Cerebellar cortex (tissue), 1 donor: ENCODE measurements around the gene CCNDBP1.
"Not testable (repeated sequence)": the region's sequence is repeated elsewhere in the genome, so short reads cannot be mapped to it uniquely, and the experiment has no call there.

ENCODE experiments used
- DNase-seq: peaks from one replicate; pipeline ENCODE4 v3.0.0-alpha.2; 2015; ENCODE audit warnings: low spot score

Gene CCNDBP1, protein sequence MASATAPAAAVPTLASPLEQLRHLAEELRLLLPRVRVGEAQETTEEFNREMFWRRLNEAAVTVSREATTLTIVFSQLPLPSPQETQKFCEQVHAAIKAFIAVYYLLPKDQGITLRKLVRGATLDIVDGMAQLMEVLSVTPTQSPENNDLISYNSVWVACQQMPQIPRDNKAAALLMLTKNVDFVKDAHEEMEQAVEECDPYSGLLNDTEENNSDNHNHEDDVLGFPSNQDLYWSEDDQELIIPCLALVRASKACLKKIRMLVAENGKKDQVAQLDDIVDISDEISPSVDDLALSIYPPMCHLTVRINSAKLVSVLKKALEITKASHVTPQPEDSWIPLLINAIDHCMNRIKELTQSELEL

DNA sequence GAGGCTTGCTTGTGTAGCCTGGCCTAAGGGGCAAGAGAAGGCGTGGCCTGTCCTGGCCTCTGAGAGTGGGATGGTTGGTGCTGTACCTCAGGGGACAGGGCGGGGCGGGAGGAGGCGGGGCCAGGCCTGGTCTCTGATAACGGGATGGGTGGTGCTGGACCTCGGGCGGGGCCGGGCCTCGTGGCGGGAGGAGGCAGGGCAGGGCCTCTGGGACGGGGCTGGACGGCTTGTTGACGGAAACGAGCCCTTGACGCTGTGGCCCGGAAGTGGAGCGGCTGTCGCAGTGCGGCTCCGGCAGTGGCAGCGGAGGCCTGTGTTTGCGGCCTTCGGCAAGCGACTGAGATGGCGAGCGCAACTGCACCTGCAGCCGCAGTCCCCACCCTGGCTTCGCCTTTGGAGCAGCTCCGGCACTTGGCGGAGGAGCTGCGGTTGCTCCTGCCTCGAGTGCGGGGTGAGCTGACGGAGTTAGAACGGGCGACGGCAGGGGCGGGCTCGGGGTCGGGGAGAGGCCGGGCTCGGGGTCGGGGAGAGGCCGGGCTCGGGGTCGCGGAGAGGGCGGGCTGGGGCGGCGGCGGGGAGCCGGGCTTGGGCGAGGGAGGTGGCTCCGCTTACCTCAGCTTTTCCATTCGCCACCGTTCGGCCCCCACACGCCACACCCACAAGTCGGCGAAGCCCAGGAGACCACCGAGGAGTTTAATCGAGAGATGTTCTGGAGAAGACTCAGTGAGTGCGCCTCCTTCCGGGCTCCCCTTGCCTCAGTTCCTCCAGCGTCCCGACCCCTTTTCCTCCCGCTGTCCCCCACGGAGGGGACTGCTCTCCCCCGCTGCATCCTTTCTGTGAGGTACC lies at the start of gene CCNDBP1:
Gene CCNDBP1 (plus strand): TSS at position 247 of the 846 bp plus-strand sequence. CDS start 96 bp downstream, at position 343.
- DNase-seq: peak; percentile 93

GRCh38 chr15:43143203-43143941 lies 41.8 kb upstream of the CCNDBP1 start:
- no peak for DNase-seq

GRCh38 chr15:43144512-43144911 lies 40.7 kb upstream of the CCNDBP1 start:
- DNase-seq: no peak

DNA sequence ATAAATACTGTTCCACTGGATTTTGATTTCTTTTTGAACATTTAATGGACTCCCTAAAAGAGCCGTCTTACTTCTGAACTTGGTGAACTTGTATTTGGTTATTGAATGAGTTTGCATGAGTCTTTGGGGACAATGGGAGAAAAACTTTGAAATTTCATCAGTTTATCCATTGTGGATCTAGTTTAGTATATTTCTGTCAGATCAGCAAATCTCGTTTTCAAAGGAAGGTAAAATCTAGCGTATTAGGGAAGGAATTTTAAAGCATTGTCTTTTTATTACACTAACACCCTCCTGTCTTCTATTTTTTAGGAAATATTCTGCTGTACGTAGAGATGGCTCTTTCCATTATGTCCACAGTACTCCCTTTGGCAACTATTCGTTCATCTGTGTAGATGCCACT lies 39.0 kb upstream of the CCNDBP1 start:
- no peak for DNase-seq

- DNase-seq: no peak
These were observed 34.8 kb upstream of the CCNDBP1 start for GRCh38 chr15:43150191-43150929.

DNA sequence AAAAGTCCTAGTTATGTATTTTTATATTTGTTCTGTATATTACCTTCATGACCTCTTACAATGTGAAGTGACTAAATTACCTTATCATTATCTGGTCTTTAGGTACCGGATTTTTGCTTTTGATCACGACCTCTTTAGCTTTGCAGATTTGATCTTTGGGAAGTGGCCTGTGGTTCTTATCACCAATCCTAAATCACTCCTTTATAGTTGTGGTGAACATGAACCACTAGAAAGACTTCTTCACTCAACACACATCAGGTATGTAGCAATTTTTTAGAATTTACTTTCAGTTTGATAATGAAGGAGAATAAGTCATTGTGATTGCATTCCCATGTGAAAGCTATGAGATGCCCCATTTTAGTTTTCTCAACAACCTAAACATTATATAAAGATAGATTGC lies 33.5 kb upstream of the CCNDBP1 start:
- DNase-seq: no peak

- DNase-seq: no peak
These were observed 31.9 kb upstream of the CCNDBP1 start for GRCh38 chr15:43153269-43153668.

GRCh38 chr15:43165801-43166325 lies 19.3 kb upstream of the CCNDBP1 start:
- DNase-seq: no peak

GRCh38 chr15:43167261-43167660 lies 17.9 kb upstream of the CCNDBP1 start:
- not testable (repeated sequence) for DNase-seq

GRCh38 chr15:43168192-43169107 lies 16.8 kb upstream of the CCNDBP1 start:
- DNase-seq: peak; percentile 70

DNA sequence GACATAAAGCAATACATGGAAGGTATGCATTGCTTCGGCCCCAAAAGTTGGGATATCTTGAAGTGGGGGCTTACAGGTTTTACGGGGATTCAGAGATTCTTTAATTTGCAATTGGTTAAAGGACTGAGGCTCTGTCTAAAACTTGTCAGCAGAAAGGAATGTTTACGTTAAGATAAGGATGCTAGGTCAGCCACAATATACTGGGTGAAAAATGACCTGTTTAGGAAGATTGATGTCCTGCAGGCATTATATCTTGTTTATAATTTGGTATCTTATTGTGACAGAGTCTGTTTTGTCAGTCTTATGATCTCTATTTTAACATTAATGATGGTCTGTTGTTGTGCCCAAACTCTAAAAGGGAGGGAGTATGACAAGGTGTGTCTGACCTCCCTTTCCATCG lies 15.3 kb upstream of the CCNDBP1 start:
- no peak for DNase-seq

- DNase-seq: not testable (repeated sequence)
These were observed 9.4 kb upstream of the CCNDBP1 start for GRCh38 chr15:43175656-43176309.

DNA sequence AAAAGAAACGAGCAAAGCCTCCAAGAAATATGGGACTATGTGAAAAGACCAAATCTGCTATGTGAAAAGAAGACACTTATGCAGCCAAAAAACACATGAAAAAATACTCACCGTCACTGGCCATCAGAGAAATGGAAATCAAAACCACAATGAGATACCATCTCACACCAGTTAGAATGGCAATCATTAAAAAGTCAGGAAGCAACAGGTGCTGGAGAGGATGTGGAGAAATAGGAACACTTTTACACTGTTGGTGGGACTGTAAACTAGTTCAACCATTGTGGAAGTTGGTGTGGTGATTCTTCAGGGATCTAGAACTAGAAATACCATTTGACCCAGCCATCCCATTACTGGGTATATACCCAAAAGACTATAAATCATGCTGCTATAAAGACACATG lies 8.1 kb upstream of the CCNDBP1 start:
- not testable (repeated sequence) for DNase-seq

- DNase-seq: no peak
These were observed 1.9 kb upstream of the CCNDBP1 start for GRCh38 chr15:43183270-43183669.

GRCh38 chr15:43184407-43185124 lies 637 bp upstream of the CCNDBP1 start:
- no peak for DNase-seq

DNA sequence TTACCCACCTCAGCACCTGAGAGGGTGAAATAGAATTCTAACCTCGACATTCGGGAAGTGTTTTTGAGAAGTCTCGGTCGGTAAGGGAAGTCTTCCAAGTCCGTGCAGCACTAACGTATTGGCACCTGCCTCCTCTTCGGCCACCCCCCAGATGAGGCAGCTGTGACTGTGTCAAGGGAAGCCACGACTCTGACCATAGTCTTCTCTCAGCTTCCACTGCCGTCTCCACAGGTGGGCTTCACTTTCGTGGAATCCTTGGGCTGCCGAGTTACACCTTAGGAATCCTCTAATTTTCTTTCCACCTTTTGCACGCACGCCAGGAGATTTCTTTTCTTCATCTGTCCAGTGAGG lies 775 bp downstream of the CCNDBP1 start:
- DNase-seq: no peak

DNA sequence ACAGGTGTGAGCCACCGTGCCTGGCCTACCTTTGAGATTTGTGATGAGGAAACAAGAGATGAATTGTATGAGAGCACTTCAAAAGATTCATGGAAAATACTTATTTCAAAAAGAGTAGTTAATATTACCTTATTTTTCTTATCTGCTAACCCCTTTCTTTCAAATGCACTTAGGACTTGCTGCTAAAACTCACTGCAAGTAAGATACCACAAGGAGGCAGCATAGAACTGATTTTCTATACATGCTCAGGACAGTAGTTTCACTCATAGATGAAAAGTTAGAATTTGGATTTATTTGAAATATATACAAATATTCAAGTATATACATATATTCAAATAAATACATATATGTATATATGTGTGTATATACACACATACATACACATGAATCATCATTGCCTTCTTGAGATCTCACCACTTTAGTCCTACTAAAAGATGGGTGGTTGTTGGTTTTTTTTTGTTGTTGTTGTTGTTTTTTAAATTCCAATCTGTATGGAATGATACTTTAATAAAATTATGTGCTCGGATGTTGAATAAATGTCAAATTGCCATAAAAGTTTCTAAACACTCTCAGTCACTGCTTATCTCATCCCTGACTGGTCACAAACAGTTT lies 2.4 kb downstream of the CCNDBP1 start:
- peak; percentile 59 for DNase-seq

- no peak for DNase-seq
These were observed 4.1 kb downstream of the CCNDBP1 start for GRCh38 chr15:43189296-43189695.

GRCh38 chr15:43190178-43190577 lies 5.0 kb downstream of the CCNDBP1 start:
- DNase-seq: no peak
